ENCODE data around the gene DYNC1H1. TPM values are rescaled to one million over a fixed set of nuclear protein-coding genes. Genes with fewer than 3 reads are reported as not detected.
A peak's percentile ranks its signal among the peaks of the same experiment; 100 is the strongest.

Gene DYNC1H1
- total and polyA plus RNA-seq, 2 experiments from 2014 or later = 158 to 434 TPM

GRCh38 chr14:101918065-101918989 is 46.0 kb upstream of the DYNC1H1 start:
- no peak for DNase-seq (ENCODE audit: low read depth in 1 of 2, low spot score in 1 of 2)
- no peaks in the 10 kb centered on the region for H3K4me1 ChIP-seq (ENCODE audit: low read depth)
- H3K27ac ChIP-seq = no peak overlapping the region
- H3K27me3 ChIP-seq = no peaks in the 10 kb centered on the region
- no peaks in the 10 kb centered on the region for H3K9me3 ChIP-seq (ENCODE audit: low read depth)
- peaks cover 10% of the 10 kb centered on the region for H3K36me3 ChIP-seq
- no peak overlapping the region for H3K4me3 ChIP-seq
- no peak for TF ChIP-seq CTCF (IDR thresholded peaks at IDR 0.05; ENCODE audit: low read depth, low read length)

GRCh38 chr14:101920271-101920670 is 44.1 kb upstream of the DYNC1H1 start:
- H3K36me3 ChIP-seq = peaks cover 12% of the 10 kb centered on the region
- no peak for DNase-seq (ENCODE audit: low read depth in 1 of 2, low spot score in 1 of 2)
- no peak for TF ChIP-seq CTCF (IDR thresholded peaks at IDR 0.05; ENCODE audit: low read depth, low read length)
- H3K27me3 ChIP-seq = no peaks in the 10 kb centered on the region
- no peaks in the 10 kb centered on the region for H3K9me3 ChIP-seq (ENCODE audit: low read depth)
- H3K4me1 ChIP-seq (ENCODE audit: low read depth) = no peaks in the 10 kb centered on the region
- H3K4me3 ChIP-seq = no peak overlapping the region
- peak overlapping the region; percentile 34 for H3K27ac ChIP-seq

GRCh38 chr14:101922866-101923265 is 41.5 kb upstream of the DYNC1H1 start:
- no peak for DNase-seq (ENCODE audit: low read depth in 1 of 2, low spot score in 1 of 2)
- TF ChIP-seq CTCF (IDR thresholded peaks at IDR 0.05; ENCODE audit: low read depth, low read length) = no peak
- no peak overlapping the region for H3K4me3 ChIP-seq
- H3K9me3 ChIP-seq (ENCODE audit: low read depth) = no peaks in the 10 kb centered on the region
- no peak overlapping the region for H3K27ac ChIP-seq
- peaks cover 5% of the 10 kb centered on the region for H3K4me1 ChIP-seq (ENCODE audit: low read depth)
- H3K27me3 ChIP-seq = no peaks in the 10 kb centered on the region
- peaks cover 10% of the 10 kb centered on the region for H3K36me3 ChIP-seq

- H3K27me3 ChIP-seq = no peaks in the 10 kb centered on the region
- peaks cover 5% of the 10 kb centered on the region for H3K4me1 ChIP-seq (ENCODE audit: low read depth)
- DNase-seq (ENCODE audit: low read depth in 1 of 2, low spot score in 1 of 2) = no peak
- H3K36me3 ChIP-seq = peaks cover 10% of the 10 kb centered on the region
- H3K27ac ChIP-seq = no peak overlapping the region
- H3K4me3 ChIP-seq = no peak overlapping the region
- H3K9me3 ChIP-seq (ENCODE audit: low read depth) = no peaks in the 10 kb centered on the region
- TF ChIP-seq CTCF (IDR thresholded peaks at IDR 0.05; ENCODE audit: low read depth, low read length) = no peak
Measured at GRCh38 chr14:101925152-101925551, 39.2 kb upstream of the DYNC1H1 start.

- no peaks in the 10 kb centered on the region for H3K27me3 ChIP-seq
Measured at GRCh38 chr14:101926085-101926484, 38.3 kb upstream of the DYNC1H1 start.

More at GRCh38 chr14:101926085-101926484, 38.3 kb upstream of the DYNC1H1 start:
- peaks cover 10% of the 10 kb centered on the region for H3K36me3 ChIP-seq
- no peak for DNase-seq (ENCODE audit: low read depth in 1 of 2, low spot score in 1 of 2)
- H3K9me3 ChIP-seq (ENCODE audit: low read depth) = no peaks in the 10 kb centered on the region
- H3K4me1 ChIP-seq (ENCODE audit: low read depth) = peaks cover 5% of the 10 kb centered on the region
- TF ChIP-seq CTCF (IDR thresholded peaks at IDR 0.05; ENCODE audit: low read depth, low read length) = no peak
- H3K27ac ChIP-seq = no peak overlapping the region
- H3K4me3 ChIP-seq = no peak overlapping the region
